Gastroesophageal sphincter (tissue), 4 donors: ENCODE data around the gene ROBO3. TPM values are rescaled to one million over a fixed set of nuclear protein-coding genes. Genes with fewer than 3 reads are reported as not detected.
A peak's percentile ranks its signal among the peaks of the same experiment; 100 is the strongest.

ENCODE experiments used
- ATAC-seq: fragments of 150-250 bp; one replicate; pipeline ENCODE4 v1.9.1; 2016; ENCODE audit warnings: mild to moderate bottlenecking, moderate library complexity
- H3K27ac ChIP-seq, 4 donors: fragments of 200-600 bp; sonication (generic) in 3 of 4; 1 replicate in 3 of 4; 2 replicates in 1 of 4; pipeline ENCODE4 v1.5.1; 2016 to 2019
- H3K27me3 ChIP-seq: fragments of 200-600 bp; sonication (generic); one replicate; pipeline ENCODE4 v1.5.1; 2019
- H3K36me3 ChIP-seq, 2 donors: fragments of 200-600 bp; sonication (generic); one replicate each; pipeline ENCODE4 v1.5.1; 2019; ENCODE audit warnings: control low read depth in 1 of 2
- H3K4me1 ChIP-seq, 3 donors: fragments of 200-600 bp; sonication (generic); 1 replicate in 2 of 3; 2 replicates in 1 of 3; pipeline ENCODE4 v1.5.1; 2016 to 2019; ENCODE audit warnings: control low read depth in 2 of 3
- H3K4me3 ChIP-seq, 2 donors: fragments of 200-600 bp; sonication (generic); one replicate each; pipeline ENCODE4 v1.5.1; 2019; ENCODE audit warnings: mild to moderate bottlenecking in 1 of 2, moderate library complexity in 1 of 2
- H3K9me3 ChIP-seq, 3 donors: fragments of 200-600 bp; sonication (generic); one replicate each; pipeline ENCODE4 v1.5.1; 2017 to 2019; ENCODE audit warnings: control low read depth in 2 of 3
- CTCF ChIP-seq, 4 experiments: fragments of 200-600 bp in 2 of 4; fragments of 450-650 bp in 2 of 4; sonication (generic) in 1 of 4; IDR thresholded peaks; one replicate each; pipeline ENCODE4 v1.5.1; 2017 to 2019; ENCODE audit warnings: antibody characterized with exemption in 4 of 4, mild to moderate bottlenecking in 2 of 4, moderate library complexity in 2 of 4
- EP300 ChIP-seq: sonication (generic); formaldehyde crosslinking; IDR thresholded peaks from one replicate; pipeline ENCODE4 v1.6.1; 2017; ENCODE audit warnings: antibody characterized with exemption, mild to moderate bottlenecking
- POLR2A ChIP-seq, 2 donors: fragments of 450-650 bp; IDR thresholded peaks; one replicate each; pipeline ENCODE4 v1.6.1; 2017; ENCODE audit warnings: antibody characterized with exemption in 2 of 2, mild to moderate bottlenecking in 2 of 2, moderate library complexity in 1 of 2
- POLR2AphosphoS5 ChIP-seq: sonication (generic); formaldehyde crosslinking; IDR thresholded peaks from one replicate; pipeline ENCODE4 v1.6.1; 2017; ENCODE audit warnings: antibody characterized with exemption
- WGBS, 2 donors: methylation state at CpG; one replicate each; pipeline ENCODE4 v1.1.5; 2018; ENCODE audit warnings: low coverage in 1 of 2; 5-methylcytosine and 5-hydroxymethylcytosine counted together
- total RNA-seq, 4 donors: library from RNA; depleted of rRNA; stranded (reverse); fragments of >200 nt; gene quantifications; one replicate each; pipeline ENCODE4 v1.1.0, GENCODE V29; 2016

Gene ROBO3
- total RNA-seq, 4 donors from 2014 or later: 3.6 to 10.8 (median 9.2) TPM

GRCh38 chr11:124886476-124886875 is 21.2 kb downstream of the ROBO3 start:
- Histone ChIP-seq H3K4me3 (no peak overlapping the region), H3K27me3 (peaks cover 29% of the 10 kb centered on the region), H3K4me1 (peaks cover 0 to 29% (median 14%) of the 10 kb centered on the region in 3 donors), H3K9me3 (no peaks in the 10 kb centered on the region), H3K36me3 (no peaks in the 10 kb centered on the region), H3K27ac (no peak overlapping the region)
- no peak for ATAC-seq
- WGBS, 2 donors: 80 to 100% methylated on average over 1 to 2 of the region's 11 CpGs
- TF ChIP-seq EP300: no peak
- no peak for TF ChIP-seq POLR2AphosphoS5
- TF ChIP-seq POLR2A (IDR thresholded peaks at IDR 0.05): no peak
- no peak for TF ChIP-seq CTCF (IDR thresholded peaks at IDR 0.05)

GRCh38 chr11:124886978-124887666 is 21.9 kb downstream of the ROBO3 start:
- no peak for TF ChIP-seq POLR2AphosphoS5
- H3K4me3 ChIP-seq: no peak overlapping the region
- ATAC-seq: no peak
- H3K4me1 ChIP-seq: peaks cover 0 to 36% (median 15%) of the 10 kb centered on the region in 3 donors
- H3K9me3 ChIP-seq: no peaks in the 10 kb centered on the region
- H3K36me3 ChIP-seq: no peaks in the 10 kb centered on the region
- 80% methylated on average over 5 of the region's 12 CpGs; no CpG with 5 or more reads in 1 of the 2 donors for WGBS, 2 donors
- H3K27ac ChIP-seq: peak overlapping the region in 1 of 4 donors; percentile 31
- peaks cover 29% of the 10 kb centered on the region for H3K27me3 ChIP-seq

GRCh38 chr11:124887667-124888013 is 22.4 kb downstream of the ROBO3 start:
- Histone ChIP-seq H3K27me3 (peaks cover 29% of the 10 kb centered on the region), H3K36me3 (no peaks in the 10 kb centered on the region)

GRCh38 chr11:124889191-124890091 is 24.2 kb downstream of the ROBO3 start:
- 75 to 76% methylated on average over 2 of the region's 2 CpGs for WGBS, 2 donors
- peaks cover 0 to 50% (median 15%) of the 10 kb centered on the region in 3 donors for H3K4me1 ChIP-seq

More at GRCh38 chr11:124887667-124888013, 22.4 kb downstream of the ROBO3 start:
- Histone ChIP-seq H3K9me3 (no peaks in the 10 kb centered on the region), H3K4me3 (no peak overlapping the region), H3K27ac (peak overlapping the region in 1 of 4 donors; percentile 31), H3K4me1 (peaks cover 0 to 40% (median 15%) of the 10 kb centered on the region in 3 donors)
- no peak for TF ChIP-seq CTCF (IDR thresholded peaks at IDR 0.05)
- no peak for TF ChIP-seq POLR2A (IDR thresholded peaks at IDR 0.05)
- no peak for TF ChIP-seq EP300
- no peak for TF ChIP-seq POLR2AphosphoS5
- ATAC-seq: no peak
- WGBS, 2 donors: no CpG with 5 or more reads among the region's 3 CpGs

GRCh38 chr11:124890151-124890550 is 24.9 kb downstream of the ROBO3 start:
- ATAC-seq: no peak
- no peak for TF ChIP-seq POLR2A (IDR thresholded peaks at IDR 0.05)
- Histone ChIP-seq H3K36me3 (no peaks in the 10 kb centered on the region), H3K27ac (no peak overlapping the region), H3K27me3 (peaks cover 28% of the 10 kb centered on the region), H3K4me1 (peaks cover 0 to 56% (median 15%) of the 10 kb centered on the region in 3 donors), H3K9me3 (no peaks in the 10 kb centered on the region), H3K4me3 (no peak overlapping the region)
- 92 to 100% methylated on average over 2 of the region's 2 CpGs for WGBS, 2 donors

More at GRCh38 chr11:124889191-124890091, 24.2 kb downstream of the ROBO3 start:
- Histone ChIP-seq H3K36me3 (no peaks in the 10 kb centered on the region), H3K27ac (no peak overlapping the region), H3K9me3 (no peaks in the 10 kb centered on the region), H3K27me3 (peaks cover 29% of the 10 kb centered on the region), H3K4me3 (no peak overlapping the region)
- ATAC-seq: no peak
- no peak for TF ChIP-seq POLR2A (IDR thresholded peaks at IDR 0.05)
- TF ChIP-seq EP300: no peak

GRCh38 chr11:124890683-124891372 is 25.6 kb downstream of the ROBO3 start:
- no peak overlapping the region for H3K4me3 ChIP-seq
- 61 to 65% methylated on average over 6 of the region's 9 CpGs for WGBS, 2 donors
- no peaks in the 10 kb centered on the region for H3K9me3 ChIP-seq
- no peak for ATAC-seq
- H3K4me1 ChIP-seq: peaks cover 0 to 56% (median 15%) of the 10 kb centered on the region in 3 donors
- peaks cover 22% of the 10 kb centered on the region for H3K27me3 ChIP-seq
- TF ChIP-seq CTCF (IDR thresholded peaks at IDR 0.05): no peak
- H3K27ac ChIP-seq: peak overlapping the region in 3 of 4 donors; percentile 31 to 48 (median 46)
- no peaks in the 10 kb centered on the region for H3K36me3 ChIP-seq
